Kidney (tissue), 14 donors: ENCODE results near the gene CHMP4A. TPM values are rescaled to one million over a fixed set of nuclear protein-coding genes. Genes with fewer than 3 reads are reported as not detected.
A peak's percentile ranks its signal among the peaks of the same experiment; 100 is the strongest.

Experiments used
- DNase-seq, 5 donors: peaks; one replicate each; pipeline ENCODE4 v3.0.0-alpha.2; 2013 to 2020
- FAIRE-seq: peaks from 2 replicates; lab custom pipeline; 2012; peaks lifted over from hg19 to GRCh38; lab: Jason Lieb, UNC
- H3K27ac ChIP-seq, 2 donors: one replicate each; pipeline ENCODE4 v1.7.0; 2013; ENCODE audit warnings: low read depth in 2 of 2, low read length in 2 of 2, inconsistent platforms in 1 of 2
- H3K27me3 ChIP-seq: one replicate; pipeline ENCODE4 v1.7.1; 2013; ENCODE audit warnings: low read length, inconsistent platforms; ENCODE audit not compliant: control insufficient read depth, insufficient read depth
- H3K36me3 ChIP-seq, 3 donors: one replicate each; pipeline versions ENCODE4 v1.7.0 to v1.7.1; 2013; ENCODE audit warnings: low read length in 3 of 3, control low read depth in 1 of 3, inconsistent platforms in 1 of 3; ENCODE audit not compliant: insufficient read depth in 3 of 3, control insufficient read depth in 2 of 3
- H3K4me1 ChIP-seq, 3 donors: one replicate each; pipeline versions ENCODE4 v1.7.0 to v1.7.1; 2013; ENCODE audit warnings: low read length in 3 of 3, inconsistent platforms in 1 of 3, low read depth in 1 of 3; ENCODE audit not compliant: control insufficient read depth in 2 of 3, insufficient read depth in 2 of 3
- H3K4me3 ChIP-seq, 3 donors: one replicate each; pipeline versions ENCODE4 v1.7.0 to v1.8.1; 2013; ENCODE audit warnings: low read length in 3 of 3, control low read depth in 1 of 3, inconsistent platforms in 1 of 3
- H3K9ac ChIP-seq, 3 donors: one replicate each; pipeline versions ENCODE4 v1.7.0 to v1.7.1; 2013; ENCODE audit warnings: low read length in 3 of 3, control low read depth in 1 of 3, inconsistent platforms in 1 of 3
- H3K9me3 ChIP-seq, 3 donors: one replicate each; pipeline versions ENCODE4 v1.7.0 to v1.7.1; 2013; ENCODE audit warnings: low read length in 3 of 3, control low read depth in 1 of 3, inconsistent platforms in 1 of 3; ENCODE audit not compliant: control insufficient read depth in 2 of 3, insufficient read depth in 1 of 3
- intact Hi-C: fragments of 100-400 bp; cut with DNase I; formaldehyde crosslinking; loops from one replicate; pipeline ENCODE4 v1.11.1; 2022
- polyA plus RNA-seq: library from polyadenylated mRNA; stranded (reverse); fragments of 350-450 nt; fragmentation: Illumina TruSeq; extraction: RNeasy Lipid Tissue Mini Kit (QIAGEN cat#74804); gene quantifications from one replicate; pipeline ENCODE4 v1.2.3, GENCODE V29; 2014; ENCODE audit warnings: low read depth, low replicate concordance; ENCODE audit not compliant: insufficient read depth
- total RNA-seq: library from RNA; stranded (reverse); fragmentation: NEBNext Ultra II Directional; extraction: Animal tissue kit (Norgen Biotek cat#: 25700); gene quantifications from one replicate; pipeline ENCODE4 v1.2.1, GENCODE V29; 2021
- TF ChIP-seq, protein P1 (sequence below): IDR thresholded peaks from 3 replicates; pipeline ENCODE4 v1.5.1; 2012; ENCODE audit warnings: mild to moderate bottlenecking, moderate library complexity, borderline replicate concordance; ENCODE audit not compliant: insufficient read depth; ENCODE audit errors: extremely low read depth
- donor health status: control.
- donor health status: control.
- donor health status: control.
- donor health status: control.
- donor health status: control.
- donor health status: DM: yes; HTN: yes; CAD: no.
- donor health status: Normal renal cell carcinoma (clear cell type).

Gene CHMP4A
- total and polyA plus RNA-seq, 2 donors from 2014 or later: 65.1 to 72.2 TPM

DNA sequence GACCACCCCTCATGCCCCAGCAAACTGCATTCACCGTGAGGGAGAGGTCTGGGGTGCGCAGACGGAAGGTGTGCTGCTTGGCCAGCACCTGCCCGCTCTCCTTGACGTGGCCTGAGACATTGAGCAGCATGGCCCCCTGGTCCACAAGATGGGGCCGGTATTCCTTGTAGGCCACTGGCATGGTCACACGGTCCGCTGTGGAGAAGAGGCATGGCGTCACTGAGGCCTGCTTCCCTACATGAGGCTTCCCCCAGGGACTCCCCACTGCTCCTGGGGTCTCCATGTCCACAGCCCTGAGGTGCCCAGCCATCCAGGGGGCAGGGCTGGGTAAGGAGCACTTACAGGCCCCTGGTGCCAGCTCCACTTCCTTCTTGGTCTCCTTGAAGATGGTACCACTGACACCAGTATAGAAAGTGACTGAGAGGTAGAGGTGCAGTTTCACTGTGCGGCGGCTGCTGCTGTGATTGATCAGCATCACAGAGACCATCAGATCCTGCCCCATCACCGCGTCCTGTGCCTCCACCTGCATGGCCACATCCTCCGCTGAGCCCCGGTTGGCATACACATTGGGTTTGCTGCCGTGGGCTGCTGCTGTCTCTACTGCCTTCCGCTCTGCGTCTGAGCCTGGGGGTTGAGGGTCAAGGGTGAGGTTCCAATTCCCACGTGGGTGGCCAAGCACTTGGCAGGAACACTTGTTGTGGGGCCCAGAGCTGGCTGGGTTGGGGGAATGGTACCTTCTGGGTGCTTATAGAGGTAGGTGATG lies 41.5 kb upstream of the CHMP4A start:
- FAIRE-seq (no peak), DNase-seq (peak in 1 of 5 donors; percentile 60)
- H3K27me3 ChIP-seq: no peaks in the 10 kb centered on the region
- TF ChIP-seq, protein P1, sequence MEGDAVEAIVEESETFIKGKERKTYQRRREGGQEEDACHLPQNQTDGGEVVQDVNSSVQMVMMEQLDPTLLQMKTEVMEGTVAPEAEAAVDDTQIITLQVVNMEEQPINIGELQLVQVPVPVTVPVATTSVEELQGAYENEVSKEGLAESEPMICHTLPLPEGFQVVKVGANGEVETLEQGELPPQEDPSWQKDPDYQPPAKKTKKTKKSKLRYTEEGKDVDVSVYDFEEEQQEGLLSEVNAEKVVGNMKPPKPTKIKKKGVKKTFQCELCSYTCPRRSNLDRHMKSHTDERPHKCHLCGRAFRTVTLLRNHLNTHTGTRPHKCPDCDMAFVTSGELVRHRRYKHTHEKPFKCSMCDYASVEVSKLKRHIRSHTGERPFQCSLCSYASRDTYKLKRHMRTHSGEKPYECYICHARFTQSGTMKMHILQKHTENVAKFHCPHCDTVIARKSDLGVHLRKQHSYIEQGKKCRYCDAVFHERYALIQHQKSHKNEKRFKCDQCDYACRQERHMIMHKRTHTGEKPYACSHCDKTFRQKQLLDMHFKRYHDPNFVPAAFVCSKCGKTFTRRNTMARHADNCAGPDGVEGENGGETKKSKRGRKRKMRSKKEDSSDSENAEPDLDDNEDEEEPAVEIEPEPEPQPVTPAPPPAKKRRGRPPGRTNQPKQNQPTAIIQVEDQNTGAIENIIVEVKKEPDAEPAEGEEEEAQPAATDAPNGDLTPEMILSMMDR: no peak
- peaks cover 0 to 7% (median 2%) of the 10 kb centered on the region in 3 donors for H3K36me3 ChIP-seq
- H3K4me1 ChIP-seq: peaks cover 0 to 3% (median 0%) of the 10 kb centered on the region in 3 donors
- H3K9ac ChIP-seq: no peak overlapping the region
- no peak overlapping the region for H3K4me3 ChIP-seq
- no peak overlapping the region for H3K27ac ChIP-seq
- intact Hi-C loops: loop anchor here (10.0 kb wide), 1 partner anchor 50 kb away; the partner anchor contains the start of gene CIDEB
- no peaks in the 10 kb centered on the region for H3K9me3 ChIP-seq

DNA sequence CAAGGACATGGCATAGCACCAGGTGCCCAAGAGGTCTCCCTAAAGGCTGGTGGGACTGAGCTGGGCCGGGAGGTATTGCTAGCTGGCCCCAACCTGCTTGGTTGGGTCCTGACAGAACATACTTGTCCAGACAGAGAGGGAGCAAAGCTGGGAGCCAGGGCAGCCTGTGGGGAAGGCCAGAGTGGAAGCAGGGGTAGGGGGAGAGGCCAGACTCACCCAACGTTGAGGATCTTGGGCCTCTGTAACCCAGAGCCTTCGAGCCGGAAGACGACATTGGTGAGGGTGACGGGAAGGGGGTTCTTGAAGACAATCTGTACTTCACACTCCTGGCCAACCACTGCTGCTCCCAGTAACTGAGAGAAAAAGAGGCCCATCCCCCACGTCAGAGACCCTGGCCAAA lies 40.6 kb upstream of the CHMP4A start:
- peaks cover 0 to 7% (median 2%) of the 10 kb centered on the region in 3 donors for H3K36me3 ChIP-seq
- FAIRE-seq (no peak), DNase-seq (no peak)
- H3K9ac ChIP-seq: no peak overlapping the region
- intact Hi-C loops: loop anchor here (10.0 kb wide), 1 partner anchor 51 kb away; the partner anchor contains the start of gene CIDEB
- H3K27ac ChIP-seq: no peak overlapping the region
- H3K4me1 ChIP-seq: peaks cover 0 to under 1% (median 0%) of the 10 kb centered on the region in 3 donors
- no peak overlapping the region for H3K4me3 ChIP-seq
- TF ChIP-seq, protein P1: no peak
- no peaks in the 10 kb centered on the region for H3K27me3 ChIP-seq
- no peaks in the 10 kb centered on the region for H3K9me3 ChIP-seq

DNA sequence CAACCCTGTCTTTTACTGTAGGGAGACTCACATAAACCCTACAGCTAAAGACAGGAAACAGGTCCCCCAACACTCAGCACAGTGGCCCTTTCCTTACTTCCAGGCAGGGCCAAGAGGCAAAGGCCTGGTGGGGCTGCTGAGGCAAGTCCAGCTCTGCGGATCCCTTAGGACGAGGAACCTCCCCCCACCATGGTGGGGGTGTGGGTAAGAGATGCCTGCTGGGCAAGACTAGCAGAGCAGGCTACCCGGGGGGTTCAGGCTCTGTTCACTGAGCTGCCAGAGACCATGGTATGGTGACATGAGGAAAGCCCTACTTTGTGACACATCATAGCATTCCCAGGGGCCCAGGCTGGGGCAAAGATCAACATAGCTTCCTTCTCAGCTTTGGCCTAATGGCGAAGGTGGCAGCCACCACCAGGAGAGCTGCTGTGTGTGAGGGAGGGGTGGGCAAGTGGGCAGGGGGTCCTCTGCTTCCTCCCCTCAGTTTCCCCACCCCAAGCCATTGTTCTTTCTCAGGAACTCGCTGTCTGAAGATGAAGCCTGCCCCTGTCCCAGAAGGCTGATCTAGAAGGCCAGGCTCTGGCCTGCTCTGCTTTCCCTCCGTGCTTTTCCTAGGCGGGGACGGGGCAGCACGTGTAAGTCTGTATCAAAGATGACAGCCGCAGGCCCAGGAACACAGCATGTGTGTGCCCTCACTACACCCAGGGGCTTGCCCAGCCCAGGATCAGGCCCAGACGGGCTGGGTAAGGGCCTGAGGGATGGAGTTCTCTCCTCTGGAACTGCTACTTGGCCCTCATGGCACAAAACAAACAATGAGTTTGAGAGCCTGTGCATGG lies 39.2 kb upstream of the CHMP4A start:
- H3K9me3 ChIP-seq: no peaks in the 10 kb centered on the region
- no peaks in the 10 kb centered on the region for H3K27me3 ChIP-seq
- intact Hi-C loops: loop anchor here (10.0 kb wide), 1 partner anchor 52 kb away; the partner anchor contains the start of gene CIDEB
- H3K4me1 ChIP-seq: no peaks in the 10 kb centered on the region
- no peak overlapping the region for H3K4me3 ChIP-seq
- no peak for FAIRE-seq
- DNase-seq: peak in 1 of 5 donors; percentile 66
- peaks cover 0 to 7% (median 2%) of the 10 kb centered on the region in 3 donors for H3K36me3 ChIP-seq
- H3K27ac ChIP-seq: no peak overlapping the region
- H3K9ac ChIP-seq: no peak overlapping the region
- TF ChIP-seq, protein P1: no peak
